ENCODE data around the gene CBFB.
A peak's percentile ranks its signal among the peaks of the same experiment; 100 is the strongest.

The CBFB gene

DNA sequence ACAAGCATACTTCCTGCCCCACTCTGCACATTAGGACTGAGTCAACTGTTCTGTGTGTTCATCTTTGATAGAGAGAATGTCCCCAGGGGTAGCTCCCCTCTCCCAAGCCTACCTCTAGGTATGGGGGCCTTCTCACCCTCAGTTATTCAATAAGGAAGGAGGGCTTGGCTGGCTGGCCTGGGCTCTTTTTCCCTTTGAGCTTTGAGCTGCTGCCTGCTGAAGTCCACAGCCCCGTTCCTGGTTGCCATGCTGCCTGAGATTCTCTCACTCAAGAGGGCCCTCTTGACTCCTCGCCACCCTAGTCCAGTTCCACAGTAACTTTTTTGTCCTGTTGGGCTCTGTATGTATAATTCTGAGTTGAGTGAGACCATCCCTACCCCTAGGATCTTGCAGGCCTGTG is 116.8 kb downstream of the CBFB start:
- no peak for DNase-seq (ENCODE audit: low spot score)

GRCh38 chr16:67146523-67147357 is 117.8 kb downstream of the CBFB start:
- TF ChIP-seq, protein P1, sequence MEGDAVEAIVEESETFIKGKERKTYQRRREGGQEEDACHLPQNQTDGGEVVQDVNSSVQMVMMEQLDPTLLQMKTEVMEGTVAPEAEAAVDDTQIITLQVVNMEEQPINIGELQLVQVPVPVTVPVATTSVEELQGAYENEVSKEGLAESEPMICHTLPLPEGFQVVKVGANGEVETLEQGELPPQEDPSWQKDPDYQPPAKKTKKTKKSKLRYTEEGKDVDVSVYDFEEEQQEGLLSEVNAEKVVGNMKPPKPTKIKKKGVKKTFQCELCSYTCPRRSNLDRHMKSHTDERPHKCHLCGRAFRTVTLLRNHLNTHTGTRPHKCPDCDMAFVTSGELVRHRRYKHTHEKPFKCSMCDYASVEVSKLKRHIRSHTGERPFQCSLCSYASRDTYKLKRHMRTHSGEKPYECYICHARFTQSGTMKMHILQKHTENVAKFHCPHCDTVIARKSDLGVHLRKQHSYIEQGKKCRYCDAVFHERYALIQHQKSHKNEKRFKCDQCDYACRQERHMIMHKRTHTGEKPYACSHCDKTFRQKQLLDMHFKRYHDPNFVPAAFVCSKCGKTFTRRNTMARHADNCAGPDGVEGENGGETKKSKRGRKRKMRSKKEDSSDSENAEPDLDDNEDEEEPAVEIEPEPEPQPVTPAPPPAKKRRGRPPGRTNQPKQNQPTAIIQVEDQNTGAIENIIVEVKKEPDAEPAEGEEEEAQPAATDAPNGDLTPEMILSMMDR (IDR thresholded peaks at IDR 0.05): no peak

More for the DNA sequence above, 116.8 kb downstream of the CBFB start:
- TF ChIP-seq, protein P1 (IDR thresholded peaks at IDR 0.05): no peak
- Histone ChIP-seq H3K27ac (no peak overlapping the region), H3K4me3 (no peak overlapping the region)

DNA sequence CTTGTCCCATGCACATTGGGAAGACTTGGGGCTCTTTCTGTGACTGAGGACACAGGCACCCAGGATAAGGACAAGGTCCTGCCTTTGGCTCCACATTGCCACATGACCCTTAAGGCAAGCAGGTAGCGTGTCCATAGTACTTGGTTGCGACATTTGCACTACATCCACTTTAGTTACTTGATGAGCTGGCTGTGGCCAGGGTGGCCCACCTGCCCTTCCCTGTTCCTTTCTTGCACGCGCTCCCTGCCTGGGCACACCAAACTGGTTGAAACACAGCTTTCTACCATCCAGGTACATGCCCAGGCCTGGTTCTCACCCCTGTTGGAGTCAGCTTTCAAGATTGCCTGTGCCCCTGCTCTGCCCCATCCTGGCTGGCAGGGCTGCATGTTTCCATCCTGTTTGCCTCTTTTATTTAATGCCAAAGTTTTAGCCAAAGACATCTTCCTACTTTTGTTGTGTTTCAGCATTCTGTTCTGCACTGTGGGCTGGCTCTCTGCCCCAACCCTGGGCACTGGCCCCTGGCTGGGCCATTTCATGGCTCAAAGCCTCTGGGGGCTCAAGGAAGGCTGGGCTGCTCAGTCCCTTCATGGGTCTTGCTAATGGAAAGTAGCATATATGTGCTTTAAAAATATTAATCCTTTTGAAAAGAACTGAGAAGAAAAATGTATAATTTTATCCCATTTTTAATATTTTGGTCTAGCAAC is 118.6 kb downstream of the CBFB start:
- TF ChIP-seq, protein P1 (IDR thresholded peaks at IDR 0.05): no peak
- no peak overlapping the region for H3K4me3 ChIP-seq
- peak overlapping the region in 1 of 2 donors; percentile 6 for H3K27ac ChIP-seq
- DNase-seq (ENCODE audit: low spot score): no peak

More at GRCh38 chr16:67146523-67147357, 117.8 kb downstream of the CBFB start:
- Histone ChIP-seq H3K27ac (no peak overlapping the region), H3K4me3 (no peak overlapping the region)
- DNase-seq (ENCODE audit: low spot score): no peak

DNA sequence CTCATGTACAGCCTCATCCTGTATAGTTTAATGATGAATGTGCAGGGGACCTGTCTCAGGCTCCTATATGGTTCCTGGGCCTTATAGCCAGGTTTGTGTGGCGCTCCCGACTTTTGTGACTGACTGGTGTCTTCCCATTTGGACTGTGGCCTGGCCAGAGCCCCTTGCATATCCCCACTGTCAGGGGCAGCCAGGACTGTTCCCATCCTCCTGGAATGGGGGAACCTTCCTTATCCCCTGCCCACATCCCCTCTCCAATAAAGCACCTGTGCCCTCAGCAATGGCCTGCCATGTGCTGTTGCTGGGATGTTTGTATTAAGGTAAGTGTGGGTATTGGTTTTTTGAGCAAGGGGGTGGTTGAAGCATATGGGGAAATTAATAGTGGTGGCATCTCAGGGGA is 119.3 kb downstream of the CBFB start:
- TF ChIP-seq, protein P1 (IDR thresholded peaks at IDR 0.05): no peak
- Histone ChIP-seq H3K4me3 (no peak overlapping the region), H3K27ac (no peak overlapping the region)
- DNase-seq (ENCODE audit: low spot score): no peak

- TF ChIP-seq, protein P1 (IDR thresholded peaks at IDR 0.05): no peak
- no peak overlapping the region for H3K4me3 ChIP-seq
- peak; percentile 71 for DNase-seq (ENCODE audit: low spot score)
- no peak overlapping the region for H3K27ac ChIP-seq
Measured at GRCh38 chr16:67148656-67149275, 119.8 kb downstream of the CBFB start.

DNA sequence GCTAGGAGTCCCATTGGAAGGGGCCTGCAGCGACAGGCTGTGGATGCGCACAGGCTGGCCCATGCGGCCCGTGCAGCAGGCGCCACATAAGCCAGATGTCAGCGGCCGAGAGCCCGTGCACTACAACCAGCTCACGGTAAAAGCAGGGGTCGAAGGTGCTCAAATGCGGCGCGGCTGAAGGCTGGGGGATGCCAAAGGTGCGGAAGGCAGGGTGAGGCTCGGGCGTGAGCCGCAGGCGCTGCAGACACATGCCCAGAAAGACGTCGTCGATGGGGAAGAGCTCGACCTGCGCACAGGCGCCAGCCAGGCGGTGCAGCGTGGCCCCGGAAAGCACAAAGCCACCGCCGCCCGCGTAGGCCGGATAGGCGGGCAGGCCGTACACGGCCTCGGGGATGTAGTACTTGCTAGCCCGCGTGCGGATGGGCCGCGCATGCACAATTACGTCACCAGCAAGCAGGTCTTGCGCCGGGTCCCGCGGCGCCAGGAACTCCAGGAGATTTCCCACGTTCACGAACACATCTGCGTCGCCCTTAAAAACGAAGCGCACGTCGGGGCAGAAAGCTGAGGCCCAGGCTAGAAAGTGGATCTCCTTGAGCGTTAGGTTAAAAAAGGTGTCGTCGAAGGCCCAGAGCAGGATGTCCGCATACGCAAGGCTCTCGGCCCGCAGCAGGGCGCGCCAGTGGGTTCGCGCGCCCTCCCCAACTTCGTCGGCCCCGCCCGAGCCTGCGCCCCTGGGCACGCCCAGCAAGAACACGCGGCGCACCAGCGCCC is 120.5 kb downstream of the CBFB start:
- DNase-seq (ENCODE audit: low spot score): peak; percentile 71
- TF ChIP-seq, protein P1 (IDR thresholded peaks at IDR 0.05): no peak
- peak overlapping the region; percentile 87 to 91 for H3K27ac ChIP-seq
- H3K4me3 ChIP-seq: peak overlapping the region; percentile 75

All from coronary artery (tissue), 2 donors.